ENCODE data around the gene CDH13. TPM values are rescaled to one million over a fixed set of nuclear protein-coding genes. Genes with fewer than 3 reads are reported as not detected.

Gene CDH13
- total and polyA plus RNA-seq, 9 of the 15 experiments (the other 6 are each of a cell fraction or from before 2014, with no cell fraction given): 0.03 TPM; not detected in 8

GRCh38 chr16:83400234-83400633, 773.5 kb downstream of the CDH13 start:
- in situ Hi-C loops (cut with MboI): no loop called here
- Histone ChIP-seq H3K4me1 (replicated peaks in 1 of 2; ENCODE audit: control insufficient read depth in 2 of 2, insufficient read depth in 2 of 2, low read length in 2 of 2) (no peaks in the 10 kb centered on the region), H4K20me1 (replicated peaks; ENCODE audit: control insufficient read depth, insufficient read depth, low read length) (no peaks in the 10 kb centered on the region), H3K79me2 (ENCODE audit: control insufficient read depth, insufficient read depth, low read length) (no peaks in the 10 kb centered on the region), H3K9me1 (ENCODE audit: control insufficient read depth, insufficient read depth, low read length) (no peaks in the 10 kb centered on the region), H3K4me2 (ENCODE audit: insufficient read depth, low read length) (no peak overlapping the region), H3K36me3 (ENCODE audit: control insufficient read depth, insufficient read depth, low read length) (no peaks in the 10 kb centered on the region), H3K9me3 (replicated peaks; ENCODE audit: control insufficient read depth, insufficient read depth, low read depth, low read length) (no peaks in the 10 kb centered on the region), H2AFZ (ENCODE audit: low read depth, low read length) (no peak overlapping the region), H3K9ac (ENCODE audit: insufficient read depth in 1 of 2, low read depth in 2 of 2, low read length in 2 of 2) (no peak overlapping the region), H3K27me3 (ENCODE audit: control insufficient read depth in 2 of 2, insufficient read depth in 2 of 2, low read length in 2 of 2) (no peaks in the 10 kb centered on the region), H3K4me3 (no peak overlapping the region), H3K27ac (ENCODE audit: extremely low read depth, low read depth, low read length) (no peak overlapping the region)
- TF ChIP-seq CTCF (IDR thresholded peaks at IDR 0.05 in 2 of 3, conservative IDR thresholded peaks at IDR 0.05 in 1 of 3; ENCODE audit: insufficient read depth in 2 of 3, low read depth in 1 of 3, low read length in 3 of 3) (peak in 2 of 3 experiments; percentile 4 to 12; a peak in 1 of 6 replicates), ZSCAN29 (IDR thresholded peaks at IDR 0.05) (no peak)
- ATAC-seq (no peak), FAIRE-seq (no peak), DNase-seq (ENCODE audit: extremely low read depth in 1 of 4, low spot score in 3 of 4) (no peak)
- WGBS (ENCODE audit: insufficient coverage, low coverage, missing lambda C conversion rate): 0% methylated on average over 4 of the region's 4 CpGs
- CTCF ChIA-PET (ENCODE audit: low intra/inter-chr PET ratio): no interaction called here
- BruUV-seq (replicated peaks): no TSS peak
- intact Hi-C loops (cut with micrococcal nuclease): no loop called here
- POLR2A ChIA-PET: no interaction called here

DNA sequence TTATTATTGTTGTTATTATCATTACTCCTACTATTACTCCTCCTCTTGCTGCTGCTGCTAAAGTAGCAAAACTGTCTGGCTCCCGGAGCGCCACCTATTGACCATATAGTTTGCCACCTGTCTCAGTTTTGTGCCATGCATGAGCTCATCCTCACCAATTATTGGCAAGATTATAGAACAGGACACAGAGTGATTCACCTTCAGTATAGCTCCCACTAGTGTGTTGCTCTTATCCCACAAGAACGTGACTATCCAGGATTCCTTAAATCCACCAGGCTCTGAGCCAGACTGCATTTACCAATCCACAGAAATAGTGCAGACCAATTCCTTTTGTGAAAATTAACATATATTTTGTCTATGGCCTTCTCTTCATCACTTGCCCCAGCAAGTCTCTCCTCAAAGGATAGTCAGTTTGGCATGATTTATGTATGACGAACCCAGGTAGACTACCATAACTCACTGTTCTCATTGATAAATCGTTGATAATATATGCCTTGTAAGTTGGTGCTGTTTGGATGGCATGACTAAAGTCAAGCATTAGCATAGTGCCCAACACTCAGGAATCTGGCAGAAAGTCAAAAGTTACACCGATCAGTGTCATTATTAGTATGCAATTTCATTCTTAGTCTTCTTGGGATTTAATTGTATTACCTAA, 775.5 kb downstream of the CDH13 start:
- in situ Hi-C loops (cut with MboI): no loop called here
- H3K4me2 ChIP-seq (ENCODE audit: insufficient read depth, low read length): no peak overlapping the region
- H4K20me1 ChIP-seq (replicated peaks; ENCODE audit: control insufficient read depth, insufficient read depth, low read length): no peaks in the 10 kb centered on the region
- no peak overlapping the region for H3K4me3 ChIP-seq
- no peak overlapping the region for H3K9ac ChIP-seq (ENCODE audit: insufficient read depth in 1 of 2, low read depth in 2 of 2, low read length in 2 of 2)
- TF ChIP-seq EZH2 (IDR thresholded peaks at IDR 0.05; ENCODE audit: borderline replicate concordance, low read depth, low read length) (no peak), CTCF (IDR thresholded peaks at IDR 0.05 in 2 of 3, conservative IDR thresholded peaks at IDR 0.05 in 1 of 3; ENCODE audit: insufficient read depth in 2 of 3, low read depth in 1 of 3, low read length in 3 of 3) (0 out of 6 replicates have a peak, but pooled peaks of 1 of the 3 experiments have one; percentile 23)
- BruUV-seq (replicated peaks): no TSS peak
- ChIA-PET POLR2A (interaction anchor here (1.1 kb wide), 1 partner anchor 45 kb away, joined by 3 read pairs; no protein-coding TSS in a partner anchor), CTCF (ENCODE audit: low intra/inter-chr PET ratio) (no interaction called here)
- no peak overlapping the region for H3K27ac ChIP-seq (ENCODE audit: extremely low read depth, low read depth, low read length)
- ATAC-seq (no peak), DNase-seq (ENCODE audit: extremely low read depth in 1 of 4, low spot score in 3 of 4) (no peak), FAIRE-seq (no peak)
- WGBS (ENCODE audit: insufficient coverage, low coverage, missing lambda C conversion rate): 2% methylated on average over 6 of the region's 6 CpGs
- H2AFZ ChIP-seq (ENCODE audit: low read depth, low read length): no peak overlapping the region
- no peaks in the 10 kb centered on the region for H3K4me1 ChIP-seq (replicated peaks in 1 of 2; ENCODE audit: control insufficient read depth in 2 of 2, insufficient read depth in 2 of 2, low read length in 2 of 2)
- no peaks in the 10 kb centered on the region for H3K27me3 ChIP-seq (ENCODE audit: control insufficient read depth in 2 of 2, insufficient read depth in 2 of 2, low read length in 2 of 2)
- H3K36me3 ChIP-seq (ENCODE audit: control insufficient read depth, insufficient read depth, low read length): no peaks in the 10 kb centered on the region
- no peaks in the 10 kb centered on the region for H3K9me3 ChIP-seq (replicated peaks; ENCODE audit: control insufficient read depth, insufficient read depth, low read depth, low read length)
- intact Hi-C loops (cut with micrococcal nuclease): no loop called here
- H3K9me1 ChIP-seq (ENCODE audit: control insufficient read depth, insufficient read depth, low read length): no peaks in the 10 kb centered on the region
- no peaks in the 10 kb centered on the region for H3K79me2 ChIP-seq (ENCODE audit: control insufficient read depth, insufficient read depth, low read length)

Measured in K562 (cell line).